ENCODE results near the gene GIMAP5.

GRCh38 chr7:150717814-150718420, 19.3 kb upstream of the GIMAP5 start:
- TF ChIP-seq CTCF (IDR thresholded peaks at IDR 0.05; ENCODE audit: poor library complexity, severe bottlenecking) (no peak), EP300 (conservative IDR thresholded peaks at IDR 0.05; ENCODE audit: poor library complexity, severe bottlenecking) (no peak), RAD21 (conservative IDR thresholded peaks at IDR 0.05) (no peak), REST (IDR thresholded peaks at IDR 0.05; ENCODE audit: borderline replicate concordance) (no peak)
